ENCODE data around the gene RBM10. TPM values are rescaled to one million over a fixed set of nuclear protein-coding genes. Genes with fewer than 3 reads are reported as not detected.

Gene RBM10
- total and polyA plus RNA-seq, 4 donors = 8.4 to 46.8 (median 24.3) TPM

GRCh38 chrX:47198026-47198686, 53.1 kb downstream of the RBM10 start:
- no peaks in the 10 kb centered on the region for H3K9me3 ChIP-seq (ENCODE audit: control insufficient read depth, low read length)
- intact Hi-C loops (cut with DNase I) = loop anchor here (10.0 kb wide), 1 partner anchor 827 kb away; no protein-coding TSS in a partner anchor
- H3K36me3 ChIP-seq (ENCODE audit: control insufficient read depth in 1 of 2, insufficient read depth in 2 of 2, low read length in 1 of 2) = peaks cover 7 to 17% of the 10 kb centered on the region in 2 donors
- H3K27ac ChIP-seq (ENCODE audit: low read depth in 1 of 2, low read length in 2 of 2) = no peak overlapping the region
- no peaks in the 10 kb centered on the region for H3K27me3 ChIP-seq (ENCODE audit: control insufficient read depth in 1 of 2, insufficient read depth in 2 of 2, low read length in 1 of 2)
- WGBS, 2 donors = 51 to 64% methylated on average over 10 of the region's 10 CpGs
- DNase-seq (no peak), ATAC-seq (ENCODE audit: low FRiP score) (no peak)
- peaks cover 0 to 3% of the 10 kb centered on the region in 2 donors for H3K4me1 ChIP-seq (ENCODE audit: control insufficient read depth in 1 of 2, insufficient read depth in 2 of 2, low read length in 2 of 2)
- H3K4me3 ChIP-seq (ENCODE audit: low read length in 2 of 2) = no peak overlapping the region

DNA sequence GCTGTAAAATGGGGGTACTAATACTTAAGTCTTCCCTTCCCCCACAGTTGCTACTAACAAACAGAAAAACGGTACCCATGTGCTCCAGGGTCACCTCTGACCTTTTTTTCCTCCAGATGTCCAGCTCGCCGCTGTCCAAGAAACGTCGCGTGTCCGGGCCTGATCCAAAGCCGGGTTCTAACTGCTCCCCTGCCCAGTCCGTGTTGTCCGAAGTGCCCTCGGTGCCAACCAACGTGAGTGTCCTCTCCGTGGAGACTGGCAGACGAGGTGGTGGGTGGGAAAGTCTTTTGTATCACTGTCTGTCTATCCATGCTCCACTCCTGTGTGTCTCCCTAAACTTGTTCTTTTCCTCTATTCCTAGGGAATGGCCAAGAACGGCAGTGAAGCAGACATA, 53.7 kb downstream of the RBM10 start:
- no peak for ATAC-seq (ENCODE audit: low FRiP score)
- intact Hi-C loops (cut with DNase I) = loop anchor here (10.0 kb wide), 1 partner anchor 826 kb away; no protein-coding TSS in a partner anchor
- Histone ChIP-seq H3K36me3 (ENCODE audit: control insufficient read depth in 1 of 2, insufficient read depth in 2 of 2, low read length in 1 of 2) (peaks cover 7 to 19% of the 10 kb centered on the region in 2 donors), H3K9me3 (ENCODE audit: control insufficient read depth, low read length) (no peaks in the 10 kb centered on the region), H3K4me1 (ENCODE audit: control insufficient read depth in 1 of 2, insufficient read depth in 2 of 2, low read length in 2 of 2) (peaks cover 0 to 3% of the 10 kb centered on the region in 2 donors), H3K4me3 (ENCODE audit: low read length in 2 of 2) (no peak overlapping the region), H3K27me3 (ENCODE audit: control insufficient read depth in 1 of 2, insufficient read depth in 2 of 2, low read length in 1 of 2) (no peaks in the 10 kb centered on the region), H3K27ac (ENCODE audit: low read depth in 1 of 2, low read length in 2 of 2) (no peak overlapping the region)
- WGBS, 2 donors = 75 to 79% methylated on average over 15 of the region's 15 CpGs
- DNase-seq = peak in 1 of 2 donors; percentile 38

GRCh38 chrX:47199286-47199685, 54.3 kb downstream of the RBM10 start:
- no peak for ATAC-seq (ENCODE audit: low FRiP score)
- no peaks in the 10 kb centered on the region for H3K27me3 ChIP-seq (ENCODE audit: control insufficient read depth in 1 of 2, insufficient read depth in 2 of 2, low read length in 1 of 2)
- H3K4me3 ChIP-seq (ENCODE audit: low read length in 2 of 2) = no peak overlapping the region
- H3K27ac ChIP-seq (ENCODE audit: low read depth in 1 of 2, low read length in 2 of 2) = no peak overlapping the region
- H3K4me1 ChIP-seq (ENCODE audit: control insufficient read depth in 1 of 2, insufficient read depth in 2 of 2, low read length in 2 of 2) = peaks cover 0 to 3% of the 10 kb centered on the region in 2 donors
- DNase-seq = no peak
- H3K9me3 ChIP-seq (ENCODE audit: control insufficient read depth, low read length) = no peaks in the 10 kb centered on the region
- H3K36me3 ChIP-seq (ENCODE audit: control insufficient read depth in 1 of 2, insufficient read depth in 2 of 2, low read length in 1 of 2) = peaks cover 9 to 19% of the 10 kb centered on the region in 2 donors
- intact Hi-C loops (cut with DNase I) = loop anchor here (10.0 kb wide), 1 partner anchor 826 kb away; no protein-coding TSS in a partner anchor
- 90 to 93% methylated on average over 10 of the region's 10 CpGs for WGBS, 2 donors

DNA sequence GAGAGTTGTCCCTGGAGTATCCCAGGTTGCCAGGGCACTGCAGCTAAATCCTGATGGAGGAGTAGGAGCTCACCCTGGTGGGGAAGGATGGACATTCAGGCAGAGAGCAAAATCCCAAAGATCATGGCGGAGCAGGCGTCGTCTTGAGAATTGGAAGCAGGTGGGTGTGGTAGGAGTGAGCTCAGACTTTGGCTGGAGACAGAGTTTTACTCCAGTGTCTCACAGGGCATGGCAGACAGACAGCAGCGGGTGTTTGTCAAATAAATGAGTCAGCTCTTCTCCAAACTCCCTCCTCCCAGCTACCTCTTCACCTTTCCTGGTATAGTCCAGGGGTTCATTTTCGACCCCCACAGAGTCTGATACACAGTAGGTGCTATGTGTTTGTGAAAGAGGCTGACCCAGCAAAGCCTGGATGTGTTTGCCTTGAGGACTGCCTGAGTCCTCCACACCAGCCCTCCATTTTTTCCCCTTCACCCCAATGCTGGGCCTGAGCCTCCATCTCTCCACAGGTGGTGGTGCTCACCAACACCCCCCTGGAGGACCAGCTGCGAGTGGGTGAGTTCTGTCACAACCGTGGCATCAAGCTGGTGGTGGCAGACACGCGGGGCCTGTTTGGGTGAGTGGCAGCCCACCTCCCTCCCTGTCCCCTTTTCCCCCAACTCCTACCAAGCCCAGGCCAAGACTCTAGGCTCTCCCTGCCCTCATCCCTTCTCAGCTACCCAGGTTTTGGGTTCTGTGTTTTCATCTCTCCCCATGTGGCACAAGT, 55.5 kb downstream of the RBM10 start:
- peaks cover 0 to 3% of the 10 kb centered on the region in 2 donors for H3K4me1 ChIP-seq (ENCODE audit: control insufficient read depth in 1 of 2, insufficient read depth in 2 of 2, low read length in 2 of 2)
- intact Hi-C loops (cut with DNase I) = no loop called here
- peaks cover 9 to 24% of the 10 kb centered on the region in 2 donors for H3K36me3 ChIP-seq (ENCODE audit: control insufficient read depth in 1 of 2, insufficient read depth in 2 of 2, low read length in 1 of 2)
- DNase-seq (peak; percentile 52 to 76), ATAC-seq (ENCODE audit: low FRiP score) (peak; percentile 30)
- H3K27me3 ChIP-seq (ENCODE audit: control insufficient read depth in 1 of 2, insufficient read depth in 2 of 2, low read length in 1 of 2) = no peaks in the 10 kb centered on the region
- no peaks in the 10 kb centered on the region for H3K9me3 ChIP-seq (ENCODE audit: control insufficient read depth, low read length)
- H3K27ac ChIP-seq (ENCODE audit: low read depth in 1 of 2, low read length in 2 of 2) = no peak overlapping the region
- no peak overlapping the region for H3K4me3 ChIP-seq (ENCODE audit: low read length in 2 of 2)
- 66 to 80% methylated on average over 9 of the region's 9 CpGs for WGBS, 2 donors

GRCh38 chrX:47201345-47201944, 56.4 kb downstream of the RBM10 start:
- Histone ChIP-seq H3K36me3 (ENCODE audit: control insufficient read depth in 1 of 2, insufficient read depth in 2 of 2, low read length in 1 of 2) (peaks cover 9 to 27% of the 10 kb centered on the region in 2 donors), H3K9me3 (ENCODE audit: control insufficient read depth, low read length) (no peaks in the 10 kb centered on the region), H3K27me3 (ENCODE audit: control insufficient read depth in 1 of 2, insufficient read depth in 2 of 2, low read length in 1 of 2) (no peaks in the 10 kb centered on the region), H3K4me3 (ENCODE audit: low read length in 2 of 2) (no peak overlapping the region), H3K27ac (ENCODE audit: low read depth in 1 of 2, low read length in 2 of 2) (no peak overlapping the region), H3K4me1 (ENCODE audit: control insufficient read depth in 1 of 2, insufficient read depth in 2 of 2, low read length in 2 of 2) (peaks cover 0 to 3% of the 10 kb centered on the region in 2 donors)
- peak in 1 of 2 donors; percentile 9 for DNase-seq
- intact Hi-C loops (cut with DNase I) = no loop called here
- no peak for ATAC-seq (ENCODE audit: low FRiP score)
- WGBS, 2 donors = 78 to 83% methylated on average over 9 of the region's 9 CpGs

- Histone ChIP-seq H3K27ac (ENCODE audit: low read depth in 1 of 2, low read length in 2 of 2) (no peak overlapping the region), H3K4me3 (ENCODE audit: low read length in 2 of 2) (no peak overlapping the region), H3K4me1 (ENCODE audit: control insufficient read depth in 1 of 2, insufficient read depth in 2 of 2, low read length in 2 of 2) (no peaks in the 10 kb centered on the region), H3K36me3 (ENCODE audit: control insufficient read depth in 1 of 2, insufficient read depth in 2 of 2, low read length in 1 of 2) (peaks cover 9 to 27% of the 10 kb centered on the region in 2 donors), H3K9me3 (ENCODE audit: control insufficient read depth, low read length) (no peaks in the 10 kb centered on the region), H3K27me3 (ENCODE audit: control insufficient read depth in 1 of 2, insufficient read depth in 2 of 2, low read length in 1 of 2) (no peaks in the 10 kb centered on the region)
- DNase-seq = peak in 1 of 2 donors; percentile 39
- no peak for ATAC-seq (ENCODE audit: low FRiP score)
- intact Hi-C loops (cut with DNase I) = no loop called here
- 90 to 91% methylated on average over 11 of the region's 11 CpGs for WGBS, 2 donors
Observed at GRCh38 chrX:47202316-47202715, 57.3 kb downstream of the RBM10 start.

GRCh38 chrX:47202877-47203276, 57.9 kb downstream of the RBM10 start:
- Histone ChIP-seq H3K9me3 (ENCODE audit: control insufficient read depth, low read length) (no peaks in the 10 kb centered on the region), H3K36me3 (ENCODE audit: control insufficient read depth in 1 of 2, insufficient read depth in 2 of 2, low read length in 1 of 2) (peaks cover 9 to 27% of the 10 kb centered on the region in 2 donors), H3K4me3 (ENCODE audit: low read length in 2 of 2) (no peak overlapping the region), H3K27me3 (ENCODE audit: control insufficient read depth in 1 of 2, insufficient read depth in 2 of 2, low read length in 1 of 2) (no peaks in the 10 kb centered on the region), H3K4me1 (ENCODE audit: control insufficient read depth in 1 of 2, insufficient read depth in 2 of 2, low read length in 2 of 2) (no peaks in the 10 kb centered on the region), H3K27ac (ENCODE audit: low read depth in 1 of 2, low read length in 2 of 2) (no peak overlapping the region)
- intact Hi-C loops (cut with DNase I) = no loop called here
- ATAC-seq (ENCODE audit: low FRiP score) (no peak), DNase-seq (peak in 1 of 2 donors; percentile 13)
- WGBS, 2 donors = 66 to 85% methylated on average over 4 of the region's 4 CpGs

- H3K36me3 ChIP-seq (ENCODE audit: control insufficient read depth in 1 of 2, insufficient read depth in 2 of 2, low read length in 1 of 2) = peaks cover 6 to 28% of the 10 kb centered on the region in 2 donors
- WGBS, 2 donors = 58 to 76% methylated on average over 5 of the region's 5 CpGs
- peak in 1 of 2 donors; percentile 24 for DNase-seq
- ATAC-seq (ENCODE audit: low FRiP score) = no peak
- H3K4me1 ChIP-seq (ENCODE audit: control insufficient read depth in 1 of 2, insufficient read depth in 2 of 2, low read length in 2 of 2) = no peaks in the 10 kb centered on the region
- H3K9me3 ChIP-seq (ENCODE audit: control insufficient read depth, low read length) = no peaks in the 10 kb centered on the region
- H3K4me3 ChIP-seq (ENCODE audit: low read length in 2 of 2) = no peak overlapping the region
- no peak overlapping the region for H3K27ac ChIP-seq (ENCODE audit: low read depth in 1 of 2, low read length in 2 of 2)
- intact Hi-C loops (cut with DNase I) = no loop called here
- no peaks in the 10 kb centered on the region for H3K27me3 ChIP-seq (ENCODE audit: control insufficient read depth in 1 of 2, insufficient read depth in 2 of 2, low read length in 1 of 2)
Observed at GRCh38 chrX:47204970-47205369, 59.9 kb downstream of the RBM10 start.

Data from aorta (tissue), 5 donors.